ENCODE data around the gene RERE.

The RERE gene

GRCh38 chr1:8680664-8681650 is 136.5 kb downstream of the RERE start:
- Histone ChIP-seq H3K9me3 (replicated peaks in 1 of 2; ENCODE audit: control insufficient read depth in 2 of 2, insufficient read depth in 1 of 2, low read depth in 1 of 2, low read length in 2 of 2) (no peaks in the 10 kb centered on the region), H3K4me3 (ENCODE audit: low read length in 2 of 2) (no peak overlapping the region), H4K91ac (ENCODE audit: low read depth, low read length, poor library complexity) (no peak overlapping the region), H4K8ac (ENCODE audit: low read depth, low read length) (no peak overlapping the region), H3K36me3 (replicated peaks in 1 of 2; ENCODE audit: control insufficient read depth in 2 of 2, insufficient read depth in 2 of 2, low read length in 2 of 2) (peaks cover 0 to 12% of the 10 kb centered on the region in 2 donors), H3K9ac (ENCODE audit: low read depth, low read length, poor library complexity) (no peak overlapping the region), H3K79me1 (ENCODE audit: low read depth, low read length) (peaks cover 2% of the 10 kb centered on the region), H2BK12ac (ENCODE audit: low read length) (no peak overlapping the region), H2BK120ac (ENCODE audit: low read depth, low read length) (no peak overlapping the region), H3K4ac (ENCODE audit: low read length) (no peak overlapping the region), H3K14ac (ENCODE audit: low read length) (no peak overlapping the region), H2AFZ (ENCODE audit: low read length) (no peak overlapping the region), H2BK5ac (ENCODE audit: low read length) (no peak overlapping the region), H3K18ac (ENCODE audit: low read length) (no peak overlapping the region), H2AK5ac (ENCODE audit: low read depth, low read length) (no peak overlapping the region), H3K4me1 (ENCODE audit: control insufficient read depth in 2 of 2, insufficient read depth in 1 of 2, low read depth in 1 of 2, low read length in 2 of 2) (peaks cover 6 to 8% of the 10 kb centered on the region in 2 donors), H2BK15ac (ENCODE audit: low read length) (no peak overlapping the region), H3K27ac (replicated peaks; ENCODE audit: low read length) (peak overlapping the region; percentile 56), H3K4me2 (ENCODE audit: insufficient read depth, low read length, poor library complexity, severe bottlenecking) (no peak overlapping the region), H3K23ac (ENCODE audit: low read depth, low read length, poor library complexity) (no peak overlapping the region), H3K27me3 (ENCODE audit: control insufficient read depth in 3 of 3, insufficient read depth in 3 of 3, low read depth in 1 of 3, low read length in 3 of 3) (no peaks in the 10 kb centered on the region)
- WGBS, 2 donors (ENCODE audit: extremely low coverage in 2 of 2, insufficient read length in 2 of 2, insufficient replicate concordance in 1 of 2): no CpG with 5 or more reads among the region's 14 CpGs
- no peak for DNase-seq (ENCODE audit: low spot score)

- Histone ChIP-seq H3K4me3 (ENCODE audit: low read length in 2 of 2) (no peak overlapping the region), H3K9me3 (replicated peaks in 1 of 2; ENCODE audit: control insufficient read depth in 2 of 2, insufficient read depth in 1 of 2, low read depth in 1 of 2, low read length in 2 of 2) (no peaks in the 10 kb centered on the region), H2AFZ (ENCODE audit: low read length) (no peak overlapping the region), H2BK15ac (ENCODE audit: low read length) (no peak overlapping the region), H2BK120ac (ENCODE audit: low read depth, low read length) (no peak overlapping the region), H3K4ac (ENCODE audit: low read length) (no peak overlapping the region), H3K4me1 (ENCODE audit: control insufficient read depth in 2 of 2, insufficient read depth in 1 of 2, low read depth in 1 of 2, low read length in 2 of 2) (peaks cover 6 to 8% of the 10 kb centered on the region in 2 donors), H3K18ac (ENCODE audit: low read length) (no peak overlapping the region), H3K27me3 (ENCODE audit: control insufficient read depth in 3 of 3, insufficient read depth in 3 of 3, low read depth in 1 of 3, low read length in 3 of 3) (no peaks in the 10 kb centered on the region), H3K79me1 (ENCODE audit: low read depth, low read length) (peaks cover 2% of the 10 kb centered on the region), H4K91ac (ENCODE audit: low read depth, low read length, poor library complexity) (no peak overlapping the region), H3K23ac (ENCODE audit: low read depth, low read length, poor library complexity) (no peak overlapping the region), H3K36me3 (replicated peaks in 1 of 2; ENCODE audit: control insufficient read depth in 2 of 2, insufficient read depth in 2 of 2, low read length in 2 of 2) (peaks cover 0 to 12% of the 10 kb centered on the region in 2 donors), H2BK5ac (ENCODE audit: low read length) (no peak overlapping the region), H3K4me2 (ENCODE audit: insufficient read depth, low read length, poor library complexity, severe bottlenecking) (no peak overlapping the region), H2BK12ac (ENCODE audit: low read length) (no peak overlapping the region), H2AK5ac (ENCODE audit: low read depth, low read length) (no peak overlapping the region), H4K8ac (ENCODE audit: low read depth, low read length) (no peak overlapping the region), H3K14ac (ENCODE audit: low read length) (no peak overlapping the region), H3K27ac (replicated peaks; ENCODE audit: low read length) (no peak overlapping the region), H3K9ac (ENCODE audit: low read depth, low read length, poor library complexity) (no peak overlapping the region)
- no CpG with 5 or more reads among the region's 7 CpGs for WGBS, 2 donors (ENCODE audit: extremely low coverage in 2 of 2, insufficient read length in 2 of 2, insufficient replicate concordance in 1 of 2)
- DNase-seq (ENCODE audit: low spot score): no peak
These were observed 137.3 kb downstream of the RERE start for GRCh38 chr1:8679929-8680663.

GRCh38 chr1:8679395-8679800 is 138.0 kb downstream of the RERE start:
- H2BK15ac ChIP-seq (ENCODE audit: low read length): no peak overlapping the region

More at GRCh38 chr1:8679395-8679800, 138.0 kb downstream of the RERE start:
- Histone ChIP-seq H3K27ac (replicated peaks; ENCODE audit: low read length) (no peak overlapping the region), H4K8ac (ENCODE audit: low read depth, low read length) (no peak overlapping the region), H2BK12ac (ENCODE audit: low read length) (no peak overlapping the region), H3K9me3 (replicated peaks in 1 of 2; ENCODE audit: control insufficient read depth in 2 of 2, insufficient read depth in 1 of 2, low read depth in 1 of 2, low read length in 2 of 2) (no peaks in the 10 kb centered on the region), H3K4me2 (ENCODE audit: insufficient read depth, low read length, poor library complexity, severe bottlenecking) (no peak overlapping the region), H4K91ac (ENCODE audit: low read depth, low read length, poor library complexity) (no peak overlapping the region), H2BK120ac (ENCODE audit: low read depth, low read length) (no peak overlapping the region), H3K79me1 (ENCODE audit: low read depth, low read length) (peaks cover 2% of the 10 kb centered on the region), H2AK5ac (ENCODE audit: low read depth, low read length) (no peak overlapping the region), H3K4me1 (ENCODE audit: control insufficient read depth in 2 of 2, insufficient read depth in 1 of 2, low read depth in 1 of 2, low read length in 2 of 2) (peaks cover 6% of the 10 kb centered on the region in 2 donors), H3K36me3 (replicated peaks in 1 of 2; ENCODE audit: control insufficient read depth in 2 of 2, insufficient read depth in 2 of 2, low read length in 2 of 2) (peaks cover 0 to 12% of the 10 kb centered on the region in 2 donors), H3K4me3 (ENCODE audit: low read length in 2 of 2) (no peak overlapping the region), H2AFZ (ENCODE audit: low read length) (no peak overlapping the region), H3K23ac (ENCODE audit: low read depth, low read length, poor library complexity) (no peak overlapping the region), H2BK5ac (ENCODE audit: low read length) (no peak overlapping the region), H3K18ac (ENCODE audit: low read length) (no peak overlapping the region), H3K14ac (ENCODE audit: low read length) (no peak overlapping the region), H3K27me3 (ENCODE audit: control insufficient read depth in 3 of 3, insufficient read depth in 3 of 3, low read depth in 1 of 3, low read length in 3 of 3) (no peaks in the 10 kb centered on the region), H3K4ac (ENCODE audit: low read length) (no peak overlapping the region), H3K9ac (ENCODE audit: low read depth, low read length, poor library complexity) (no peak overlapping the region)
- DNase-seq (ENCODE audit: low spot score): no peak
- no CpG with 5 or more reads among the region's 2 CpGs for WGBS, 2 donors (ENCODE audit: extremely low coverage in 2 of 2, insufficient read length in 2 of 2, insufficient replicate concordance in 1 of 2)

Data from neuronal stem cell (in vitro differentiated cells).